ENCODE measurements around the gene SOAT2. TPM values are rescaled to one million over a fixed set of nuclear protein-coding genes. Genes with fewer than 3 reads are reported as not detected.

SOAT2 gene
- total and polyA plus RNA-seq, 2 donors (not counting 3 experiments of a cell fraction or from before 2014, with no cell fraction given), result not detected

DNA sequence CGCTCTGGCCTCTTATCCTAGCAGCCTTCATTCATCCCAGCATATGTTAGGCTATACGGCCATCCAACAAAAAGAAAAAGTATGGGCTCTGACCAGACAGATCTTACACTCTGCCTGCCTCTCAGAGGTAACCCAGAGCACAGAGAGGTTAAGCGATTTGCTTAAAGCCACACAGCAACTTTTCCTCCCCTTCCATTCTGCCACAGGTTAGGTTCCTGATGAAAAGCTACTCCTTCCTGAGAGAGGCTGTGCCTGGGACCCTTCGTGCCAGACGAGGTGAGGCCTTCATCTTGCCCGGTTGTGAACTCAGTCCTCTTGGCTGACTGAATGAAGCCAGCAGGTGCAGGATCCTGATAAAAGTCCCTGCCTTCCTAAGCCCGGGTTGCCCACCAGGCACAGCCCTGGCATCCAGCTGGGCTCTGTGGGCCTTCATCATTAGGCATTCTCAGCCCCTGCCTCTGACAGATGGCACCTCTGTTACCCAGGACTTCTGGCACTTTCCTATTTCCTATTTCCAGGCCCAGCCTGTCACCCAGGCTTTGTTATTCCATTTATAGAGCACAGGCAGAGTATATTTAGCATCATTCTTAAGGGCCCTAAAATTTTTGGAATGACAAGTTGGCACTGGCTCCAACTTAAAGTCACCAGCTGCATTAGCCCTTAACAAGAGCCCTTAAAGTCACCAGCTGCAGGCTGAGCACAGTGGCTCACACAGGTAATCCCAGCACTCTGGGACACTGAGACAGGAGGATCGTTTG lies 12.8 kb downstream of the SOAT2 start:
- Histone ChIP-seq H3K4me2 (ENCODE audit: insufficient read depth, low read length) (no peak overlapping the region), H3K9me3 (replicated peaks; ENCODE audit: control insufficient read depth, insufficient read depth, low read length) (no peaks in the 10 kb centered on the region), H3K36me3 (ENCODE audit: control insufficient read depth in 2 of 2, extremely low read depth in 1 of 2, insufficient read depth in 2 of 2, low read length in 2 of 2) (no peaks in the 10 kb centered on the region), H2AFZ (ENCODE audit: low read depth, low read length) (no peak overlapping the region), H4K20me1 (replicated peaks; ENCODE audit: control insufficient read depth, extremely low read depth, insufficient read depth, low read length) (no peaks in the 10 kb centered on the region), H3K9ac (replicated peaks; ENCODE audit: extremely low read depth, insufficient read depth, low read length) (no peak overlapping the region), H3K27ac (ENCODE audit: insufficient read depth, low read depth, low read length) (no peak overlapping the region), H3K4me1 (ENCODE audit: control insufficient read depth, extremely low read depth, insufficient read depth, low read length) (no peaks in the 10 kb centered on the region), H3K9me1 (replicated peaks; ENCODE audit: control insufficient read depth, extremely low read depth, insufficient read depth, low read length) (no peaks in the 10 kb centered on the region), H3K27me3 (ENCODE audit: control insufficient read depth in 2 of 2, insufficient read depth in 2 of 2, low read length in 2 of 2) (no peaks in the 10 kb centered on the region), H3K79me2 (ENCODE audit: control insufficient read depth, insufficient read depth, low read length) (no peaks in the 10 kb centered on the region), H3K4me3 (replicated peaks in 1 of 3; ENCODE audit: insufficient read depth in 1 of 3, low read depth in 1 of 3, low read length in 3 of 3) (no peak overlapping the region)
- no TSS peak for BruUV-seq (replicated peaks)
- CTCF ChIA-PET, result no interaction called here
- no peak for TF ChIP-seq CTCF (IDR thresholded peaks at IDR 0.05; ENCODE audit: extremely low read depth in 1 of 2, insufficient read depth in 1 of 2, low read depth in 1 of 2, low read length in 2 of 2)
- TF ChIP-seq EZH2 (IDR thresholded peaks at IDR 0.05; ENCODE audit: borderline replicate concordance, low read depth, low read length, severe bottlenecking), result no peak
- no peak for TF ChIP-seq POLR2AphosphoS5 (IDR thresholded peaks at IDR 0.05; ENCODE audit: insufficient read depth, low read depth, low read length)
- TF ChIP-seq MYC (IDR thresholded peaks at IDR 0.05; ENCODE audit: low read depth, low read length), result no peak
- dilution Hi-C loops (cut with MboI; ENCODE audit: extremely low pct_ligation_motif_present, low sequenced_read_pairs), result no loop called here
- FAIRE-seq (no peak), DNase-seq (ENCODE audit: low read depth, low spot score) (no peak)
- intact Hi-C loops (cut with micrococcal nuclease), result no loop called here
- POLR2A ChIA-PET, result no interaction called here

DNA sequence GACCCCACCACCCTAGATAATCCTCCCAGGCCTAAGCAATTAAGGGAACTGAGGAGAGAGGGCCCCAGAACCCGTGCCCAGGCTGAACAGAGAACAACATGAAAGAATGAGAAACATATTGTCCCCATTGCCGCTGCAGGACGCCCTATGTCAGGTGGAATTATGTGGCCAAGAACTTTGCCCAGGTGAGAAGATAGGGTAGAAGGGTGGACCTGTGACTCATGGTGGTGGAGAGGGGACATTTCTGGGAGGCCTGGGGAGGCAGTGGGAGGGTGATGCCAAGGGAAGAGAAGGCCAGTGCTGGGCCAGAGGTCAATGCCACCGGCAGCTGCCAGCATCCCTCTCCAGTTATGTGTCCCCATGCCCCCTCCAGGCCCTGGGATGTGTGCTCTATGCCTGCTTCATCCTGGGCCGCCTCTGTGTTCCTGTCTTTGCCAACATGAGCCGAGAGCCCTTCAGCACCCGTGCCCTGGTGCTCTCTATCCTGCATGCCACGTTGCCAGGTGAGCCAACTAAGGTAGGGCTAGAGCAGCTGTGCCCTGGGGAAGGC lies 15.5 kb downstream of the SOAT2 start:
- Histone ChIP-seq H3K79me2 (ENCODE audit: control insufficient read depth, insufficient read depth, low read length) (no peaks in the 10 kb centered on the region), H3K27ac (ENCODE audit: insufficient read depth, low read depth, low read length) (no peak overlapping the region), H3K9me1 (replicated peaks; ENCODE audit: control insufficient read depth, extremely low read depth, insufficient read depth, low read length) (no peaks in the 10 kb centered on the region), H3K4me2 (ENCODE audit: insufficient read depth, low read length) (no peak overlapping the region), H3K27me3 (ENCODE audit: control insufficient read depth in 2 of 2, insufficient read depth in 2 of 2, low read length in 2 of 2) (no peaks in the 10 kb centered on the region), H3K9me3 (replicated peaks; ENCODE audit: control insufficient read depth, insufficient read depth, low read length) (no peaks in the 10 kb centered on the region), H3K9ac (replicated peaks; ENCODE audit: extremely low read depth, insufficient read depth, low read length) (no peak overlapping the region), H3K4me3 (replicated peaks in 1 of 3; ENCODE audit: insufficient read depth in 1 of 3, low read depth in 1 of 3, low read length in 3 of 3) (no peak overlapping the region), H3K36me3 (ENCODE audit: control insufficient read depth in 2 of 2, extremely low read depth in 1 of 2, insufficient read depth in 2 of 2, low read length in 2 of 2) (no peaks in the 10 kb centered on the region), H3K4me1 (ENCODE audit: control insufficient read depth, extremely low read depth, insufficient read depth, low read length) (no peaks in the 10 kb centered on the region), H2AFZ (ENCODE audit: low read depth, low read length) (no peak overlapping the region), H4K20me1 (replicated peaks; ENCODE audit: control insufficient read depth, extremely low read depth, insufficient read depth, low read length) (no peaks in the 10 kb centered on the region)
- intact Hi-C loops (cut with micrococcal nuclease) (no loop called here), dilution Hi-C loops (cut with MboI; ENCODE audit: extremely low pct_ligation_motif_present, low sequenced_read_pairs) (no loop called here)
- no peak for FAIRE-seq
- CTCF ChIA-PET, result no interaction called here
- no TSS peak for BruUV-seq (replicated peaks)
- no peak for DNase-seq (ENCODE audit: low read depth, low spot score)
- no peak for TF ChIP-seq POLR2AphosphoS5 (IDR thresholded peaks at IDR 0.05; ENCODE audit: insufficient read depth, low read depth, low read length)
- TF ChIP-seq POLR2A (IDR thresholded peaks at IDR 0.05; ENCODE audit: low read depth, low read length), result no peak
- no peak for TF ChIP-seq CTCF (IDR thresholded peaks at IDR 0.05; ENCODE audit: extremely low read depth in 1 of 2, insufficient read depth in 1 of 2, low read depth in 1 of 2, low read length in 2 of 2)
- TF ChIP-seq FOS (IDR thresholded peaks at IDR 0.05; ENCODE audit: borderline replicate concordance, insufficient read depth, low read length), result no peak
- no peak for TF ChIP-seq MAX (IDR thresholded peaks at IDR 0.05; ENCODE audit: insufficient read depth, insufficient read length)
- no peak for TF ChIP-seq GATA2 (IDR thresholded peaks at IDR 0.05; ENCODE audit: insufficient read depth, insufficient read length, low read depth, low read length)
- TF ChIP-seq MYC (IDR thresholded peaks at IDR 0.05; ENCODE audit: low read depth, low read length), result no peak
- TF ChIP-seq JUN (IDR thresholded peaks at IDR 0.05; ENCODE audit: borderline replicate concordance, insufficient read depth, insufficient read length, low read depth), result no peak
- TF ChIP-seq EZH2 (IDR thresholded peaks at IDR 0.05; ENCODE audit: borderline replicate concordance, low read depth, low read length, severe bottlenecking), result no peak
- POLR2A ChIA-PET, result no interaction called here

Measured in endothelial cell of umbilical vein (primary cell).